Measurements from ENCODE around the gene GPATCH8. TPM values are rescaled to one million over a fixed set of nuclear protein-coding genes. Genes with fewer than 3 reads are reported as not detected.

Gene GPATCH8
- total RNA-seq, 4 donors from 2014 or later: 14.5 to 53.1 (median 31.2) TPM

- intact Hi-C loops (cut with DNase I; ENCODE audit: low total_unique reads) (no loop called here), in situ Hi-C loops (cut with MboI; ENCODE audit: low pct_ligation_motif_present in 1 of 4, low pct_unique_long_range_greater_than_20kb in 1 of 4, low sequenced_read_pairs in 3 of 4) (loop anchor here in 1 of 4 donors (25.0 kb wide), 1 partner anchor 128 kb away; the partner anchor contains the start of gene GPATCH8)
- Histone ChIP-seq H3K4me3 (no peak overlapping the region), H3K4me1 (peaks cover 3 to 18% (median 15%) of the 10 kb centered on the region in 4 donors), H3K9me3 (no peaks in the 10 kb centered on the region), H3K27ac (no peak overlapping the region), H3K27me3 (peaks cover 30% of the 10 kb centered on the region), H3K36me3 (no peaks in the 10 kb centered on the region)
- no peak for TF ChIP-seq POLR2A (IDR thresholded peaks at IDR 0.05)
- TF ChIP-seq CTCF (IDR thresholded peaks at IDR 0.05): no peak
- no peak for TF ChIP-seq POLR2AphosphoS5 (IDR thresholded peaks at IDR 0.05)
- TF ChIP-seq EP300 (IDR thresholded peaks at IDR 0.05; ENCODE audit: low read depth): no peak
- WGBS, 2 donors (ENCODE audit: low coverage in 1 of 2): 80% methylated on average over 13 of the region's 16 CpGs; no CpG with 5 or more reads in 1 of the 2 donors
- DNase-seq: no peak
Observed at GRCh38 chr17:44383861-44384260, 119.3 kb downstream of the GPATCH8 start.

- Histone ChIP-seq H3K27ac (no peak overlapping the region), H3K36me3 (no peaks in the 10 kb centered on the region), H3K27me3 (peaks cover 30% of the 10 kb centered on the region), H3K4me3 (no peak overlapping the region), H3K9me3 (no peaks in the 10 kb centered on the region), H3K4me1 (peaks cover 3 to 18% (median 15%) of the 10 kb centered on the region in 4 donors)
- intact Hi-C loops (cut with DNase I; ENCODE audit: low total_unique reads): no loop called here
- no peak for DNase-seq
- TF ChIP-seq POLR2AphosphoS5 (IDR thresholded peaks at IDR 0.05) (no peak), CTCF (IDR thresholded peaks at IDR 0.05) (no peak), EP300 (IDR thresholded peaks at IDR 0.05; ENCODE audit: low read depth) (no peak), POLR2A (IDR thresholded peaks at IDR 0.05) (no peak)
- in situ Hi-C loops (cut with MboI; ENCODE audit: low pct_ligation_motif_present in 1 of 4, low pct_unique_long_range_greater_than_20kb in 1 of 4, low sequenced_read_pairs in 3 of 4): loop anchor here in 1 of 4 donors (25.0 kb wide), 1 partner anchor 129 kb away; the partner anchor contains the start of gene GPATCH8
- WGBS, 2 donors (ENCODE audit: low coverage in 1 of 2): 94% methylated on average over 15 of the region's 15 CpGs; no CpG with 5 or more reads in 1 of the 2 donors
Observed at GRCh38 chr17:44383363-44383762, 119.8 kb downstream of the GPATCH8 start.

- Histone ChIP-seq H3K27ac (no peak overlapping the region), H3K36me3 (no peaks in the 10 kb centered on the region), H3K4me3 (no peak overlapping the region), H3K9me3 (no peaks in the 10 kb centered on the region), H3K27me3 (peaks cover 30% of the 10 kb centered on the region), H3K4me1 (peaks cover 3 to 18% (median 15%) of the 10 kb centered on the region in 4 donors)
- TF ChIP-seq EP300 (IDR thresholded peaks at IDR 0.05; ENCODE audit: low read depth) (no peak), CTCF (IDR thresholded peaks at IDR 0.05) (no peak), POLR2A (IDR thresholded peaks at IDR 0.05) (no peak), POLR2AphosphoS5 (IDR thresholded peaks at IDR 0.05) (no peak)
- intact Hi-C loops (cut with DNase I; ENCODE audit: low total_unique reads) (no loop called here), in situ Hi-C loops (cut with MboI; ENCODE audit: low pct_ligation_motif_present in 1 of 4, low pct_unique_long_range_greater_than_20kb in 1 of 4, low sequenced_read_pairs in 3 of 4) (loop anchor here in 1 of 4 donors (25.0 kb wide), 1 partner anchor 129 kb away; the partner anchor contains the start of gene GPATCH8)
- DNase-seq: no peak
- 76 to 84% methylated on average over 5 to 6 of the region's 6 CpGs for WGBS, 2 donors (ENCODE audit: low coverage in 1 of 2)
Observed at GRCh38 chr17:44382917-44383316, 120.3 kb downstream of the GPATCH8 start.

GRCh38 chr17:44381810-44382305 lies 121.3 kb downstream of the GPATCH8 start:
- 80 to 100% methylated on average over 1 to 4 of the region's 4 CpGs for WGBS, 2 donors (ENCODE audit: low coverage in 1 of 2)
- Histone ChIP-seq H3K9me3 (no peaks in the 10 kb centered on the region), H3K27me3 (peaks cover 30% of the 10 kb centered on the region), H3K4me3 (no peak overlapping the region), H3K36me3 (no peaks in the 10 kb centered on the region), H3K4me1 (peaks cover 3 to 18% (median 15%) of the 10 kb centered on the region in 4 donors), H3K27ac (no peak overlapping the region)
- in situ Hi-C loops (cut with MboI; ENCODE audit: low pct_ligation_motif_present in 1 of 4, low pct_unique_long_range_greater_than_20kb in 1 of 4, low sequenced_read_pairs in 3 of 4) (loop anchor here in 1 of 4 donors (25.0 kb wide), 1 partner anchor 130 kb away; the partner anchor contains the start of gene GPATCH8), intact Hi-C loops (cut with DNase I; ENCODE audit: low total_unique reads) (no loop called here)
- DNase-seq: no peak
- TF ChIP-seq CTCF (IDR thresholded peaks at IDR 0.05) (no peak), POLR2A (IDR thresholded peaks at IDR 0.05) (no peak)

Data from transverse colon (tissue), 4 donors.